Measurements from ENCODE around the gene OR10C1.

DNA sequence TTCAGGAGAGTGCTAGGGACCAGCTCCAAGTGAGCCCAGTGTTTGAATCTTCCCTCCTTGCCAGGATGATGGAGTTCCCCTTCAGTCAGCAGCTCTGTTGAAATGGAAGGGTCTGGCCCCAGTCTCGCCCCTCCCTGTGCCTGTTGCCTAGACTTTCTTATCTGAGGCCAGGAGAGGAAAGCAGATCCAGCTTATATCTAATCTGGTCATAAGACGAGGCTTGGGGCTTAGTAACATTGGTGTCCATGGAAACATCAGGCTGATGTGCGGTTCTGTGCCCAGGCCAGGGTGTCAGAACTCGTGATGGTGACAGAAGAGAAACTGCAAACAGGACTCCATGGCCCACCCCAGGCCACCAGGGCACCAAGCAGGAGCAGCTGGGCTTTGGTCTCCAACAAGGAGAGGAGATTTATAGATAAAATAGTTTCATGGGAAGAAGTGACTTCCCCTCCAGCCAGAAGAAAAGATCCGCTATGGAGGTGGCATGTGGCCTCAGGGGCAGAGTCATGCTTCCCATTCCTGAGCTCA, 38.9 kb downstream of the OR10C1 start:
- TF ChIP-seq EZH2 (IDR thresholded peaks at IDR 0.05; ENCODE audit: low read length, missing control alignments), result no peak
- TF ChIP-seq, protein P1, sequence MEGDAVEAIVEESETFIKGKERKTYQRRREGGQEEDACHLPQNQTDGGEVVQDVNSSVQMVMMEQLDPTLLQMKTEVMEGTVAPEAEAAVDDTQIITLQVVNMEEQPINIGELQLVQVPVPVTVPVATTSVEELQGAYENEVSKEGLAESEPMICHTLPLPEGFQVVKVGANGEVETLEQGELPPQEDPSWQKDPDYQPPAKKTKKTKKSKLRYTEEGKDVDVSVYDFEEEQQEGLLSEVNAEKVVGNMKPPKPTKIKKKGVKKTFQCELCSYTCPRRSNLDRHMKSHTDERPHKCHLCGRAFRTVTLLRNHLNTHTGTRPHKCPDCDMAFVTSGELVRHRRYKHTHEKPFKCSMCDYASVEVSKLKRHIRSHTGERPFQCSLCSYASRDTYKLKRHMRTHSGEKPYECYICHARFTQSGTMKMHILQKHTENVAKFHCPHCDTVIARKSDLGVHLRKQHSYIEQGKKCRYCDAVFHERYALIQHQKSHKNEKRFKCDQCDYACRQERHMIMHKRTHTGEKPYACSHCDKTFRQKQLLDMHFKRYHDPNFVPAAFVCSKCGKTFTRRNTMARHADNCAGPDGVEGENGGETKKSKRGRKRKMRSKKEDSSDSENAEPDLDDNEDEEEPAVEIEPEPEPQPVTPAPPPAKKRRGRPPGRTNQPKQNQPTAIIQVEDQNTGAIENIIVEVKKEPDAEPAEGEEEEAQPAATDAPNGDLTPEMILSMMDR (conservative IDR thresholded peaks at IDR 0.05 in 1 of 2, IDR thresholded peaks at IDR 0.05 in 1 of 2; ENCODE audit: low read depth in 1 of 2, low read length in 2 of 2), result no peak
